Measurements from ENCODE around the gene EVC. TPM values are rescaled to one million over a fixed set of nuclear protein-coding genes. Genes with fewer than 3 reads are reported as not detected.

The EVC gene
- total RNA-seq, 1 experiment from 2014 or later: 17.3 TPM

GRCh38 chr4:5664778-5665177 lies 46.2 kb upstream of the EVC start:
- POLR2A ChIA-PET (ENCODE audit: low non-redundant PET): interaction anchor here (0.6 kb wide), 1 partner anchor 220 kb away, joined by 3 read pairs; no protein-coding TSS in a partner anchor
- BruUV-seq (replicated peaks): no TSS peak
- TF ChIP-seq CTCF (conservative IDR thresholded peaks at IDR 0.05; ENCODE audit: low read depth, low read length) (no peak), EZH2 (IDR thresholded peaks at IDR 0.05; ENCODE audit: borderline replicate concordance, low read depth, low read length, poor library complexity, severe bottlenecking) (no peak)
- intact Hi-C loops (cut with micrococcal nuclease; ENCODE audit: unreplicated experiment): no loop called here
- Histone ChIP-seq H3K27me3 (replicated peaks; ENCODE audit: insufficient read depth, low read depth, low read length, poor library complexity) (no peaks in the 10 kb centered on the region), H3K27ac (ENCODE audit: low read depth, low read length, poor library complexity, severe bottlenecking) (no peak overlapping the region), H3K36me3 (ENCODE audit: insufficient read depth, low read length, poor library complexity, severe bottlenecking) (peaks cover 11% of the 10 kb centered on the region), H3K4me3 (ENCODE audit: low read depth, low read length, poor library complexity, severe bottlenecking) (no peak overlapping the region), H3K9me3 (ENCODE audit: low read depth, low read length, poor library complexity, severe bottlenecking) (peaks cover 7% of the 10 kb centered on the region), H3K4me1 (ENCODE audit: insufficient read depth, low read length, poor library complexity, severe bottlenecking) (no peaks in the 10 kb centered on the region)
- CTCF ChIA-PET: no interaction called here
- no peak for DNase-seq (ENCODE audit: low spot score)

GRCh38 chr4:5666741-5667140 lies 44.3 kb upstream of the EVC start:
- no TSS peak for BruUV-seq (replicated peaks)
- intact Hi-C loops (cut with micrococcal nuclease; ENCODE audit: unreplicated experiment): no loop called here

GRCh38 chr4:5676763-5677162 lies 34.2 kb upstream of the EVC start:
- POLR2A ChIA-PET (ENCODE audit: low non-redundant PET): no interaction called here
- Histone ChIP-seq H3K4me1 (ENCODE audit: insufficient read depth, low read length, poor library complexity, severe bottlenecking) (no peaks in the 10 kb centered on the region), H3K9me3 (ENCODE audit: low read depth, low read length, poor library complexity, severe bottlenecking) (no peaks in the 10 kb centered on the region), H3K27ac (ENCODE audit: low read depth, low read length, poor library complexity, severe bottlenecking) (no peak overlapping the region), H3K36me3 (ENCODE audit: insufficient read depth, low read length, poor library complexity, severe bottlenecking) (no peaks in the 10 kb centered on the region), H3K4me3 (ENCODE audit: low read depth, low read length, poor library complexity, severe bottlenecking) (no peak overlapping the region), H3K27me3 (replicated peaks; ENCODE audit: insufficient read depth, low read depth, low read length, poor library complexity) (no peaks in the 10 kb centered on the region)
- intact Hi-C loops (cut with micrococcal nuclease; ENCODE audit: unreplicated experiment): no loop called here
- CTCF ChIA-PET: no interaction called here
- TF ChIP-seq EZH2 (IDR thresholded peaks at IDR 0.05; ENCODE audit: borderline replicate concordance, low read depth, low read length, poor library complexity, severe bottlenecking) (no peak), CTCF (conservative IDR thresholded peaks at IDR 0.05; ENCODE audit: low read depth, low read length) (no peak)
- BruUV-seq (replicated peaks): no TSS peak
- DNase-seq (ENCODE audit: low spot score): no peak

More at GRCh38 chr4:5666741-5667140, 44.3 kb upstream of the EVC start:
- no peak for DNase-seq (ENCODE audit: low spot score)
- Histone ChIP-seq H3K27ac (ENCODE audit: low read depth, low read length, poor library complexity, severe bottlenecking) (no peak overlapping the region), H3K4me1 (ENCODE audit: insufficient read depth, low read length, poor library complexity, severe bottlenecking) (no peaks in the 10 kb centered on the region), H3K27me3 (replicated peaks; ENCODE audit: insufficient read depth, low read depth, low read length, poor library complexity) (no peaks in the 10 kb centered on the region), H3K4me3 (ENCODE audit: low read depth, low read length, poor library complexity, severe bottlenecking) (no peak overlapping the region), H3K9me3 (ENCODE audit: low read depth, low read length, poor library complexity, severe bottlenecking) (peaks cover 7% of the 10 kb centered on the region), H3K36me3 (ENCODE audit: insufficient read depth, low read length, poor library complexity, severe bottlenecking) (peaks cover 8% of the 10 kb centered on the region)
- POLR2A ChIA-PET (ENCODE audit: low non-redundant PET): no interaction called here
- CTCF ChIA-PET: no interaction called here
- no peak for TF ChIP-seq EZH2 (IDR thresholded peaks at IDR 0.05; ENCODE audit: borderline replicate concordance, low read depth, low read length, poor library complexity, severe bottlenecking)

- H3K4me3 ChIP-seq (ENCODE audit: low read depth, low read length, poor library complexity, severe bottlenecking): no peak overlapping the region
- CTCF ChIA-PET: no interaction called here
- no peak for DNase-seq (ENCODE audit: low spot score)
- intact Hi-C loops (cut with micrococcal nuclease; ENCODE audit: unreplicated experiment): no loop called here
- no peaks in the 10 kb centered on the region for H3K4me1 ChIP-seq (ENCODE audit: insufficient read depth, low read length, poor library complexity, severe bottlenecking)
- H3K9me3 ChIP-seq (ENCODE audit: low read depth, low read length, poor library complexity, severe bottlenecking): no peaks in the 10 kb centered on the region
- H3K27ac ChIP-seq (ENCODE audit: low read depth, low read length, poor library complexity, severe bottlenecking): no peak overlapping the region
- TF ChIP-seq EZH2 (IDR thresholded peaks at IDR 0.05; ENCODE audit: borderline replicate concordance, low read depth, low read length, poor library complexity, severe bottlenecking) (no peak), CTCF (conservative IDR thresholded peaks at IDR 0.05; ENCODE audit: low read depth, low read length) (no peak)
- H3K36me3 ChIP-seq (ENCODE audit: insufficient read depth, low read length, poor library complexity, severe bottlenecking): no peaks in the 10 kb centered on the region
- BruUV-seq (replicated peaks): no TSS peak
- POLR2A ChIA-PET (ENCODE audit: low non-redundant PET): no interaction called here
- no peaks in the 10 kb centered on the region for H3K27me3 ChIP-seq (replicated peaks; ENCODE audit: insufficient read depth, low read depth, low read length, poor library complexity)
Observed at GRCh38 chr4:5678977-5679376, 32.0 kb upstream of the EVC start.
